WERI-Rb-1 (cell line): Measurements from ENCODE around the gene PRKAR1B.

ENCODE experiments used
- DNase-seq: peaks from one replicate; pipeline ENCODE4 v3.0.0-alpha.2; 2020
- H3K27ac ChIP-seq: fragments of 250-450 bp; sonication (Bioruptor Pico); 2 replicates; pipeline ENCODE4 v1.5.1; 2020; ENCODE audit warnings: mild to moderate bottlenecking, moderate library complexity
- H3K27me3 ChIP-seq: fragments of 250-450 bp; sonication (Bioruptor Pico); 2 replicates; pipeline ENCODE4 v1.5.1; 2021; ENCODE audit warnings: mild to moderate bottlenecking, low read depth, moderate library complexity; ENCODE audit not compliant: insufficient read depth, severe bottlenecking
- H3K36me3 ChIP-seq: fragments of 250-450 bp; sonication (Bioruptor Pico); 2 replicates; pipeline ENCODE4 v1.5.1; 2020; ENCODE audit warnings: mild to moderate bottlenecking, moderate library complexity
- H3K4me3 ChIP-seq: 2 replicates; pipeline ENCODE4 v1.5.1; 2011; ENCODE audit warnings: low read depth, mild to moderate bottlenecking, control low read depth, low read length
- H3K9me3 ChIP-seq: fragments of 250-450 bp; sonication (Bioruptor Pico); 2 replicates; pipeline ENCODE4 v1.5.1; 2021; ENCODE audit warnings: mild to moderate bottlenecking, moderate library complexity; ENCODE audit not compliant: severe bottlenecking
- CTCF ChIP-seq: IDR thresholded peaks from 2 replicates; pipeline ENCODE4 v1.5.1; 2011; ENCODE audit warnings: low read depth, mild to moderate bottlenecking, control low read depth, inconsistent platforms, low read length

Gene PRKAR1B

GRCh38 chr7:750111-750905 lies 23.2 kb upstream of the PRKAR1B start:
- H3K27ac ChIP-seq, result peak overlapping the region; percentile 97
- DNase-seq, result peak; percentile 92
- no peak for TF ChIP-seq CTCF
- no peaks in the 10 kb centered on the region for H3K27me3 ChIP-seq
- peaks cover 26% of the 10 kb centered on the region for H3K36me3 ChIP-seq
- no peaks in the 10 kb centered on the region for H3K9me3 ChIP-seq
- H3K4me3 ChIP-seq, result peak overlapping the region; percentile 5

GRCh38 chr7:749140-749551 lies 22.1 kb upstream of the PRKAR1B start:
- peak overlapping the region; percentile 8; the same call in 1 of the 2 replicates for H3K4me3 ChIP-seq
- peaks cover 2% of the 10 kb centered on the region for H3K9me3 ChIP-seq
- H3K27me3 ChIP-seq, result no peaks in the 10 kb centered on the region
- peak overlapping the region; percentile 97 for H3K27ac ChIP-seq
- peak; percentile 87 for DNase-seq
- no peak for TF ChIP-seq CTCF
- H3K36me3 ChIP-seq, result peaks cover 28% of the 10 kb centered on the region

GRCh38 chr7:748446-748845 lies 21.4 kb upstream of the PRKAR1B start:
- TF ChIP-seq CTCF, result no peak
- no peaks in the 10 kb centered on the region for H3K27me3 ChIP-seq
- DNase-seq, result peak; percentile 21
- peak overlapping the region; percentile 97 for H3K27ac ChIP-seq
- H3K4me3 ChIP-seq, result 0 out of 2 replicates have a peak overlapping the region, but pooled peaks have one; percentile 5
- H3K36me3 ChIP-seq, result peaks cover 28% of the 10 kb centered on the region
- peaks cover 3% of the 10 kb centered on the region for H3K9me3 ChIP-seq

- peaks cover 25% of the 10 kb centered on the region for H3K36me3 ChIP-seq
- TF ChIP-seq CTCF, result no peak
- peak; percentile 7 for DNase-seq
- H3K27ac ChIP-seq, result no peak overlapping the region
- H3K9me3 ChIP-seq, result peaks cover 3% of the 10 kb centered on the region
- no peaks in the 10 kb centered on the region for H3K27me3 ChIP-seq
- H3K4me3 ChIP-seq, result no peak overlapping the region
These were observed 20.1 kb upstream of the PRKAR1B start for GRCh38 chr7:747186-747585.

GRCh38 chr7:746155-747061 lies 19.3 kb upstream of the PRKAR1B start:
- no peak for TF ChIP-seq CTCF

More at GRCh38 chr7:746155-747061, 19.3 kb upstream of the PRKAR1B start:
- Histone ChIP-seq H3K27ac (no peak overlapping the region), H3K36me3 (peaks cover 27% of the 10 kb centered on the region), H3K9me3 (peaks cover 3% of the 10 kb centered on the region), H3K4me3 (no peak overlapping the region), H3K27me3 (no peaks in the 10 kb centered on the region)
- DNase-seq, result peak; percentile 5
